ENCODE results near the gene PLXNA4.

- TF ChIP-seq POLR2AphosphoS5 (IDR thresholded peaks at IDR 0.05; ENCODE audit: low read depth, low read length): no peak
- TF ChIP-seq TAF1 (IDR thresholded peaks at IDR 0.05; ENCODE audit: borderline replicate concordance, insufficient read depth, low read length): no peak
- no peak for TF ChIP-seq REST (IDR thresholded peaks at IDR 0.05; ENCODE audit: insufficient read depth in 1 of 2, low read depth in 2 of 2, low read length in 2 of 2)
Observed at GRCh38 chr7:132155715-132156114, 420.6 kb downstream of the PLXNA4 start.
